ENCODE results near the gene COPB2. TPM values are rescaled to one million over a fixed set of nuclear protein-coding genes. Genes with fewer than 3 reads are reported as not detected.

Gene COPB2
- total and polyA plus RNA-seq, 2 of the 8 experiments (the other 6 are each of a cell fraction or from before 2014, with no cell fraction given), result 40.3 to 119 TPM

GRCh38 chr3:139329364-139329850 lies 60.0 kb downstream of the COPB2 start (continued):
- TF ChIP-seq CTBP2 (IDR thresholded peaks at IDR 0.05; ENCODE audit: borderline replicate concordance, insufficient read depth, insufficient read length, low read length), result peak; percentile 48
- no peak for TF ChIP-seq KDM1A (IDR thresholded peaks at IDR 0.05; ENCODE audit: borderline replicate concordance, low read length)
- TF ChIP-seq EGR1 (IDR thresholded peaks at IDR 0.05; ENCODE audit: borderline replicate concordance, low read depth, low read length), result peak; percentile 35; the same call in 1 of the 2 replicates
- TF ChIP-seq, protein P1, sequence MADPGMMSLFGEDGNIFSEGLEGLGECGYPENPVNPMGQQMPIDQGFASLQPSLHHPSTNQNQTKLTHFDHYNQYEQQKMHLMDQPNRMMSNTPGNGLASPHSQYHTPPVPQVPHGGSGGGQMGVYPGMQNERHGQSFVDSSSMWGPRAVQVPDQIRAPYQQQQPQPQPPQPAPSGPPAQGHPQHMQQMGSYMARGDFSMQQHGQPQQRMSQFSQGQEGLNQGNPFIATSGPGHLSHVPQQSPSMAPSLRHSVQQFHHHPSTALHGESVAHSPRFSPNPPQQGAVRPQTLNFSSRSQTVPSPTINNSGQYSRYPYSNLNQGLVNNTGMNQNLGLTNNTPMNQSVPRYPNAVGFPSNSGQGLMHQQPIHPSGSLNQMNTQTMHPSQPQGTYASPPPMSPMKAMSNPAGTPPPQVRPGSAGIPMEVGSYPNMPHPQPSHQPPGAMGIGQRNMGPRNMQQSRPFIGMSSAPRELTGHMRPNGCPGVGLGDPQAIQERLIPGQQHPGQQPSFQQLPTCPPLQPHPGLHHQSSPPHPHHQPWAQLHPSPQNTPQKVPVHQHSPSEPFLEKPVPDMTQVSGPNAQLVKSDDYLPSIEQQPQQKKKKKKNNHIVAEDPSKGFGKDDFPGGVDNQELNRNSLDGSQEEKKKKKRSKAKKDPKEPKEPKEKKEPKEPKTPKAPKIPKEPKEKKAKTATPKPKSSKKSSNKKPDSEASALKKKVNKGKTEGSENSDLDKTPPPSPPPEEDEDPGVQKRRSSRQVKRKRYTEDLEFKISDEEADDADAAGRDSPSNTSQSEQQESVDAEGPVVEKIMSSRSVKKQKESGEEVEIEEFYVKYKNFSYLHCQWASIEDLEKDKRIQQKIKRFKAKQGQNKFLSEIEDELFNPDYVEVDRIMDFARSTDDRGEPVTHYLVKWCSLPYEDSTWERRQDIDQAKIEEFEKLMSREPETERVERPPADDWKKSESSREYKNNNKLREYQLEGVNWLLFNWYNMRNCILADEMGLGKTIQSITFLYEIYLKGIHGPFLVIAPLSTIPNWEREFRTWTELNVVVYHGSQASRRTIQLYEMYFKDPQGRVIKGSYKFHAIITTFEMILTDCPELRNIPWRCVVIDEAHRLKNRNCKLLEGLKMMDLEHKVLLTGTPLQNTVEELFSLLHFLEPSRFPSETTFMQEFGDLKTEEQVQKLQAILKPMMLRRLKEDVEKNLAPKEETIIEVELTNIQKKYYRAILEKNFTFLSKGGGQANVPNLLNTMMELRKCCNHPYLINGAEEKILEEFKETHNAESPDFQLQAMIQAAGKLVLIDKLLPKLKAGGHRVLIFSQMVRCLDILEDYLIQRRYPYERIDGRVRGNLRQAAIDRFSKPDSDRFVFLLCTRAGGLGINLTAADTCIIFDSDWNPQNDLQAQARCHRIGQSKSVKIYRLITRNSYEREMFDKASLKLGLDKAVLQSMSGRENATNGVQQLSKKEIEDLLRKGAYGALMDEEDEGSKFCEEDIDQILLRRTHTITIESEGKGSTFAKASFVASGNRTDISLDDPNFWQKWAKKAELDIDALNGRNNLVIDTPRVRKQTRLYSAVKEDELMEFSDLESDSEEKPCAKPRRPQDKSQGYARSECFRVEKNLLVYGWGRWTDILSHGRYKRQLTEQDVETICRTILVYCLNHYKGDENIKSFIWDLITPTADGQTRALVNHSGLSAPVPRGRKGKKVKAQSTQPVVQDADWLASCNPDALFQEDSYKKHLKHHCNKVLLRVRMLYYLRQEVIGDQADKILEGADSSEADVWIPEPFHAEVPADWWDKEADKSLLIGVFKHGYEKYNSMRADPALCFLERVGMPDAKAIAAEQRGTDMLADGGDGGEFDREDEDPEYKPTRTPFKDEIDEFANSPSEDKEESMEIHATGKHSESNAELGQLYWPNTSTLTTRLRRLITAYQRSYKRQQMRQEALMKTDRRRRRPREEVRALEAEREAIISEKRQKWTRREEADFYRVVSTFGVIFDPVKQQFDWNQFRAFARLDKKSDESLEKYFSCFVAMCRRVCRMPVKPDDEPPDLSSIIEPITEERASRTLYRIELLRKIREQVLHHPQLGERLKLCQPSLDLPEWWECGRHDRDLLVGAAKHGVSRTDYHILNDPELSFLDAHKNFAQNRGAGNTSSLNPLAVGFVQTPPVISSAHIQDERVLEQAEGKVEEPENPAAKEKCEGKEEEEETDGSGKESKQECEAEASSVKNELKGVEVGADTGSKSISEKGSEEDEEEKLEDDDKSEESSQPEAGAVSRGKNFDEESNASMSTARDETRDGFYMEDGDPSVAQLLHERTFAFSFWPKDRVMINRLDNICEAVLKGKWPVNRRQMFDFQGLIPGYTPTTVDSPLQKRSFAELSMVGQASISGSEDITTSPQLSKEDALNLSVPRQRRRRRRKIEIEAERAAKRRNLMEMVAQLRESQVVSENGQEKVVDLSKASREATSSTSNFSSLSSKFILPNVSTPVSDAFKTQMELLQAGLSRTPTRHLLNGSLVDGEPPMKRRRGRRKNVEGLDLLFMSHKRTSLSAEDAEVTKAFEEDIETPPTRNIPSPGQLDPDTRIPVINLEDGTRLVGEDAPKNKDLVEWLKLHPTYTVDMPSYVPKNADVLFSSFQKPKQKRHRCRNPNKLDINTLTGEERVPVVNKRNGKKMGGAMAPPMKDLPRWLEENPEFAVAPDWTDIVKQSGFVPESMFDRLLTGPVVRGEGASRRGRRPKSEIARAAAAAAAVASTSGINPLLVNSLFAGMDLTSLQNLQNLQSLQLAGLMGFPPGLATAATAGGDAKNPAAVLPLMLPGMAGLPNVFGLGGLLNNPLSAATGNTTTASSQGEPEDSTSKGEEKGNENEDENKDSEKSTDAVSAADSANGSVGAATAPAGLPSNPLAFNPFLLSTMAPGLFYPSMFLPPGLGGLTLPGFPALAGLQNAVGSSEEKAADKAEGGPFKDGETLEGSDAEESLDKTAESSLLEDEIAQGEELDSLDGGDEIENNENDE (IDR thresholded peaks at IDR 0.05; ENCODE audit: insufficient replicate concordance, low read length), result no peak
- TF ChIP-seq KDM5A (IDR thresholded peaks at IDR 0.05; ENCODE audit: low read length), result no peak
- TF ChIP-seq CREB1 (IDR thresholded peaks at IDR 0.05), result peak; percentile 83
- no peak for TF ChIP-seq SP2 (IDR thresholded peaks at IDR 0.05; ENCODE audit: low read length)
- TF ChIP-seq RXRA (IDR thresholded peaks at IDR 0.05; ENCODE audit: insufficient read depth, low read depth, low read length), result 0 out of 2 replicates have a peak, but pooled peaks have one; percentile 6
- no peak for TF ChIP-seq ASH2L (IDR thresholded peaks at IDR 0.05; ENCODE audit: low read length)
- no peak for TF ChIP-seq HDAC2 (IDR thresholded peaks at IDR 0.05; ENCODE audit: borderline replicate concordance in 1 of 2, low read depth in 2 of 2, low read length in 2 of 2)
- no peak for TF ChIP-seq HDAC6 (IDR thresholded peaks at IDR 0.05; ENCODE audit: low read depth, low read length)
- peak; percentile 37; the same call in 1 of the 2 replicates for TF ChIP-seq TBP (IDR thresholded peaks at IDR 0.05; ENCODE audit: low read depth, low read length)

Measured in H1 (cell line).